ENCODE results near the gene TENT4B.

TENT4B gene

GRCh38 chr16:50256604-50257003 is 103.5 kb downstream of the TENT4B start:
- no peak overlapping the region for H3K4me3 ChIP-seq (ENCODE audit: low read length)
- TF ChIP-seq, protein P1, sequence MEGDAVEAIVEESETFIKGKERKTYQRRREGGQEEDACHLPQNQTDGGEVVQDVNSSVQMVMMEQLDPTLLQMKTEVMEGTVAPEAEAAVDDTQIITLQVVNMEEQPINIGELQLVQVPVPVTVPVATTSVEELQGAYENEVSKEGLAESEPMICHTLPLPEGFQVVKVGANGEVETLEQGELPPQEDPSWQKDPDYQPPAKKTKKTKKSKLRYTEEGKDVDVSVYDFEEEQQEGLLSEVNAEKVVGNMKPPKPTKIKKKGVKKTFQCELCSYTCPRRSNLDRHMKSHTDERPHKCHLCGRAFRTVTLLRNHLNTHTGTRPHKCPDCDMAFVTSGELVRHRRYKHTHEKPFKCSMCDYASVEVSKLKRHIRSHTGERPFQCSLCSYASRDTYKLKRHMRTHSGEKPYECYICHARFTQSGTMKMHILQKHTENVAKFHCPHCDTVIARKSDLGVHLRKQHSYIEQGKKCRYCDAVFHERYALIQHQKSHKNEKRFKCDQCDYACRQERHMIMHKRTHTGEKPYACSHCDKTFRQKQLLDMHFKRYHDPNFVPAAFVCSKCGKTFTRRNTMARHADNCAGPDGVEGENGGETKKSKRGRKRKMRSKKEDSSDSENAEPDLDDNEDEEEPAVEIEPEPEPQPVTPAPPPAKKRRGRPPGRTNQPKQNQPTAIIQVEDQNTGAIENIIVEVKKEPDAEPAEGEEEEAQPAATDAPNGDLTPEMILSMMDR (conservative IDR thresholded peaks at IDR 0.05; ENCODE audit: low read depth, low read length), result no peak
- DNase-seq (ENCODE audit: low read depth), result no peak

GRCh38 chr16:50257876-50258275 is 104.8 kb downstream of the TENT4B start:
- TF ChIP-seq, protein P1 (conservative IDR thresholded peaks at IDR 0.05; ENCODE audit: low read depth, low read length), result no peak
- no peak for DNase-seq (ENCODE audit: low read depth)
- H3K4me3 ChIP-seq (ENCODE audit: low read length), result no peak overlapping the region

GRCh38 chr16:50259334-50260205 is 106.5 kb downstream of the TENT4B start:
- no peak for DNase-seq (ENCODE audit: low read depth)
- no peak overlapping the region for H3K4me3 ChIP-seq (ENCODE audit: low read length)
- TF ChIP-seq, protein P1 (conservative IDR thresholded peaks at IDR 0.05; ENCODE audit: low read depth, low read length), result no peak

DNA sequence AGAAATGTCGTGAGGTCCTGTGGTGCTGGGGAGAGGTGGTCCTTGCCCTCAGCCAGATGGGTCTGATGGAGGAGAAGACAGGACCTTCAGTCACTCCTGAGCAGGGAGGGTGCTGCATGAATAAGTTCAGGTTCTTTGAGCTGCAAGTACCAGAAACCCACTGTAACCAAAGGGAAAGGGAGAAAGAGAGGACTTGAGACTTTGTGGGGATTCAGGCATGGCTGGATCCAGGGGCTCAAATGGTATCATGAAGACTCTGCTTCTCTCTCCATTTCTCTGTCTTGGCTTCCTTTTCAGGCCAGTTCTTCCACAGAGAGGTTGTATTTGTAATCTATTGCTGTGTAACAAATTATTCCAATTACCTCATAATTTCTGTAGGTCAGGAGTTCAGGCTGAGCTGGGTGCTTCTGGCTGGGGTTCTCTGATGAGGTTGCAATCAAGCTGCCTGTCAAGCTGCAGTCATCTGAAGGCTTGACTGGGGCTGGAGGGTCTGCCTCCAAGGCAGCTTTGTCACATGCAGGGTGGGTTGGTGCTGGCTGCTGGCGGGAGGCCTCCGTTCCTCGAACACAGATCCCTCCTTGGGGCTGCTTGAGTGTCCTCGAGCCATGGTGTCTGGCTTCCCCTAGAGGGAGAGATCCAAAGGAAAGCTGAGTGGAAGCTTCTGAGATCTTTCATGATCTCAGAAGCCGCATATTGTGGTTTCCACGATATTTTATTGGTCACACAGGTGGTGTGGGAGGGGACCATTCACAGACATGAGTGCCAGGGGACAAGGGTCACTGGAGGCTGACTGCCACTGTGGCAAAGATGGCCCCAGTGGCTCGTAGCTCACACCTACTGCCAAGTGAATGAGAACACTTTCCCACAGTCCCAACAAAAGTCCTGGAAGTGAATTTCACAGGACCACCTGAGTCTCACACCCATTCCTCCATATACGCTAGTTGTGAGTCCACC is 107.4 kb downstream of the TENT4B start:
- no peak for DNase-seq (ENCODE audit: low read depth)
- H3K4me3 ChIP-seq (ENCODE audit: low read length), result no peak overlapping the region
- TF ChIP-seq, protein P1 (conservative IDR thresholded peaks at IDR 0.05; ENCODE audit: low read depth, low read length), result no peak

- H3K4me3 ChIP-seq (ENCODE audit: low read length), result no peak overlapping the region
- no peak for DNase-seq (ENCODE audit: low read depth)
- TF ChIP-seq, protein P1 (conservative IDR thresholded peaks at IDR 0.05; ENCODE audit: low read depth, low read length), result no peak
Measured at GRCh38 chr16:50261160-50261706, 108.1 kb downstream of the TENT4B start.

GRCh38 chr16:50261707-50262235 is 108.7 kb downstream of the TENT4B start:
- TF ChIP-seq, protein P1 (conservative IDR thresholded peaks at IDR 0.05; ENCODE audit: low read depth, low read length), result no peak
- H3K4me3 ChIP-seq (ENCODE audit: low read length), result no peak overlapping the region
- no peak for DNase-seq (ENCODE audit: low read depth)

Data from retinal pigment epithelial cell (primary cell).